SKM-1 (cell line): ENCODE data around the gene ATAD1.

Experiments used
- DNase-seq: peaks from one replicate; lab custom pipeline; 2025; ENCODE audit not compliant: unreplicated experiment; lab: John Stamatoyannopoulos, UW

ATAD1 gene

DNA sequence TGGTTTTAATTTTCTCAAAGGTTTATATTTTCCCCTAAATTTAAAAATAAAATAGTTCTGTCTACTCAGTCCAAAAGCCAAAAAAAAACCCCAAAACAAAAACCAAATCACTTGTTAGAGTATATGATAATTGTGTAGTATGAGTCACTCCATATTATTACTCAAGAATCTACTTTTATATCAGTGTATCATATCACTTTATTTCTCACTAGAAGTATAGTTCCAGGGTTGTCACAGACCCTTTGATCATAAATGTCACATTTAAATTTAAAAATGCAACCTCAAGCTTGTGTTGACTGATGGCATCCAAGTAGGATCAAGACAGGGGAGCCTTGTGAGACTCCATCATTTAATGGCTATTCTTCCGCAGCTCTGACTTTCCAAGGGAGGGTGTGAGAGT, 97.4 kb downstream of the ATAD1 start:
- DNase-seq = no peak

GRCh38 chr10:87716348-87716670, 101.7 kb downstream of the ATAD1 start:
- DNase-seq = no peak

DNA sequence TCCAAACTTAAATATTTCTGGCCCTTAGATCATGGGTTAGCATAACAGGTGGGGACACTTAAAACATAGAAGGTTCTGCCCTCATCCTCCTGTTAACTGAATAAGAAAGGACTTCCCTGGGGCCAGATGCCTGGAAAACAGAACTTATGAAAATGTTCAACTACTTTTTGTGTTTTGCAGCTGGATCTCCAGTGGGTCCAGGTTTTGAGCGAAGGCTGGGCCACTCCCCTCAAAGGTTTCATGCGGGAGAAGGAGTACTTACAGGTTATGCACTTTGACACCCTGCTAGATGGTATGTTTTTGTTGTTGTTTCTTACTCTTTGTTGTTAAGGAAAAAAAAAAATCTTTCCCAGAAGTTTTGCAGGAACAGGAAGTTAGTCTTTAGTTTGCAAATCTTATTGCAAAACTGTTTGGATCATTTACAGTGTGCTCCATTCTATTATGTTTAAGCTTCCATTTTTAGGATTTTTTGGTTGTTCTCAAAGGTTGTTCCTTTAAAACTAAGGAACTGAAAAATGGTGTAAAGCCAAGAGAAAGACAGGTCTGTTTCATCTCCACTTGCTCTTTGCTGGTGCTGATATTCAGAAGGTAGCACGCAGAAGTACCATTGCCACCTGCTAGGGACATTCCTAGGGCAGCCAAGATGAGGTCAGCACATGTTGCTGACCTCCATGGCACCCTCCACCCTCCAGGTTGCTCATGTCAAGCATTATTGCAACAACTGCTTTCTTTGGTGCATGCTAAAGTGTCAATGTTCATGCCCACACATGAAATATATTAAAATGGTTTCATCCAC, 102.3 kb downstream of the ATAD1 start:
- DNase-seq = no peak

- no peak for DNase-seq
Measured at GRCh38 chr10:87713707-87714106, 104.3 kb downstream of the ATAD1 start.

- no peak for DNase-seq
Measured at GRCh38 chr10:87712913-87713616, 105.0 kb downstream of the ATAD1 start.

DNA sequence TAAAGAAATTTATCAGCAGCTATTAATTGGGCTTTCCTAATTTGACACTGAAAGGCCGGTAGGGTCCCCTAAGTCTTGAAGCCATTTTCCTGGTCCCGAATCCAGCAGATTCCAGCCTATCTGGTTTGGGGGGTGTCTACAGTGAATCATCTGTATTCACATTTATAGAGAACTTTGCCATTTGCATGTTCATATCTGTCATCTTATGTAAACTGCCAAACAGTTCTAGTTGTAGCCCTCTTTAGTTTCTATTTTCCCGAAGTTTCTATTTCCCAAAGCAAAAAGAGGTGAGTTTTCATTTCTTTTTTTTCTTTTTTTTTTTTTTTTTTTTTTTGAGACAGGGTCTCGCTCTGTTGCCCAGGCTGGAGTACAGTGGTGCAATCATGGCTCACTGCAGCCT, 110.8 kb downstream of the ATAD1 start:
- DNase-seq = no peak

GRCh38 chr10:87706731-87707130, 111.3 kb downstream of the ATAD1 start:
- DNase-seq = no peak

GRCh38 chr10:87705339-87705738, 112.7 kb downstream of the ATAD1 start:
- DNase-seq = no peak

- no peak for DNase-seq
Measured at GRCh38 chr10:87703771-87704170, 114.3 kb downstream of the ATAD1 start.

DNA sequence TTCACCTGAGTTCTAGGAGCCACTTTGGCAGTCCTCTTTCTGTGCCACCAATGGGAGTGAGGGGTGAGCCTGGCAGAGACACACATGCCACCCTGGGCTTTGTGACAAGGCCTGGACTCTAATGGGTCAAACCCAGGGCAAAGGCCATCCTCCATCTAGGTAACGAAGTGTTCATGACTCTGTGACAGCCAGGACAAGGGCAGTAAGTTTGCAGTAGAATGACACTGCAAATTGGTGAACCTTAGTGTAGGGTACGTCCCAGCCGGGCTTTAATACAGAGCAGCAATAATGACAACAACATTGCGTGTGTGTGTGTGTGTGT, 115.1 kb downstream of the ATAD1 start:
- DNase-seq = no peak

GRCh38 chr10:87702260-87702972, 115.6 kb downstream of the ATAD1 start:
- DNase-seq = no peak
